Neural crest cell (in vitro differentiated cells): ENCODE results near the gene ZNF324. TPM values are rescaled to one million over a fixed set of nuclear protein-coding genes. Genes with fewer than 3 reads are reported as not detected.
"Not testable (repeated sequence)": the region's sequence is repeated elsewhere in the genome, so short reads cannot be mapped to it uniquely, and the experiment has no call there.

Experiments used
- DNase-seq: peaks from one replicate; pipeline ENCODE4 v3.0.0; 2021; ENCODE audit warnings: low read depth, mixed read lengths, low spot score
- H3K27ac Mint-ChIP-seq: one replicate; pipeline ENCODE4 v1.8.0; 2021; ENCODE audit warnings: mild to moderate bottlenecking, mixed read lengths; ENCODE audit not compliant: unreplicated experiment
- H3K27me3 Mint-ChIP-seq: 2 replicates; pipeline ENCODE4 v1.8.0; 2021; ENCODE audit warnings: low read depth, mild to moderate bottlenecking, mixed read lengths
- H3K36me3 Mint-ChIP-seq: 2 replicates; pipeline ENCODE4 v1.8.0; 2021; ENCODE audit warnings: low read depth, mild to moderate bottlenecking, mixed read lengths
- H3K4me1 Mint-ChIP-seq: 2 replicates; pipeline ENCODE4 v1.8.0; 2021; ENCODE audit warnings: mixed read lengths
- H3K4me3 Mint-ChIP-seq: one replicate; pipeline ENCODE4 v1.8.0; 2021; ENCODE audit warnings: mild to moderate bottlenecking, mixed read lengths
- H3K9me3 Mint-ChIP-seq: 2 replicates; pipeline ENCODE4 v1.8.0; 2021; ENCODE audit warnings: mixed read lengths
- CTCF ChIP-seq: fragments of 200-600 bp; sonication (generic); conservative IDR thresholded peaks from 2 replicates; pipeline ENCODE4 v1.5.0; 2021; ENCODE audit warnings: antibody characterized with exemption, mild to moderate bottlenecking
- total RNA-seq: library from RNA; stranded (reverse); gene quantifications from 2 replicates; pipeline ENCODE4 v1.2.1, GENCODE V29; 2021

Gene ZNF324
- total RNA-seq, 1 donor from 2014 or later: 18.8 TPM

- H3K9me3 Mint-ChIP-seq: no peaks in the 10 kb centered on the region
- no peak for DNase-seq
- H3K4me3 Mint-ChIP-seq: no peak overlapping the region
- H3K27ac Mint-ChIP-seq: no peak overlapping the region
- H3K27me3 Mint-ChIP-seq: no peaks in the 10 kb centered on the region
- no peak for TF ChIP-seq CTCF
- peaks cover 2% of the 10 kb centered on the region for H3K36me3 Mint-ChIP-seq
- H3K4me1 Mint-ChIP-seq: peaks cover 3% of the 10 kb centered on the region
Measured at GRCh38 chr19:58483776-58484175, 16.9 kb downstream of the ZNF324 start.

- not testable (repeated sequence) for H3K4me3 Mint-ChIP-seq, H3K4me1 Mint-ChIP-seq, DNase-seq, H3K9me3 Mint-ChIP-seq, H3K36me3 Mint-ChIP-seq, H3K27ac Mint-ChIP-seq, H3K27me3 Mint-ChIP-seq
- peak; percentile 28 for TF ChIP-seq CTCF
Measured at GRCh38 chr19:58484349-58484748, 17.5 kb downstream of the ZNF324 start.

GRCh38 chr19:58491393-58491792 lies 24.5 kb downstream of the ZNF324 start:
- H3K9me3 Mint-ChIP-seq: no peaks in the 10 kb centered on the region
- no peaks in the 10 kb centered on the region for H3K36me3 Mint-ChIP-seq
- H3K27ac Mint-ChIP-seq: no peak overlapping the region
- no peaks in the 10 kb centered on the region for H3K27me3 Mint-ChIP-seq
- H3K4me1 Mint-ChIP-seq: peaks cover 6% of the 10 kb centered on the region
- no peak for TF ChIP-seq CTCF
- DNase-seq: no peak
- H3K4me3 Mint-ChIP-seq: no peak overlapping the region

- no peak for DNase-seq
- H3K4me3 Mint-ChIP-seq: no peak overlapping the region
- no peaks in the 10 kb centered on the region for H3K9me3 Mint-ChIP-seq
- H3K27ac Mint-ChIP-seq: peak overlapping the region; percentile 16
- no peaks in the 10 kb centered on the region for H3K27me3 Mint-ChIP-seq
- TF ChIP-seq CTCF: no peak
- no peaks in the 10 kb centered on the region for H3K36me3 Mint-ChIP-seq
- H3K4me1 Mint-ChIP-seq: peaks cover 3% of the 10 kb centered on the region
Measured at GRCh38 chr19:58492265-58492664, 25.4 kb downstream of the ZNF324 start.

GRCh38 chr19:58497634-58498170 lies 30.8 kb downstream of the ZNF324 start:
- peak overlapping the region; percentile 54 for H3K4me3 Mint-ChIP-seq
- TF ChIP-seq CTCF: no peak
- peaks cover 6% of the 10 kb centered on the region for H3K36me3 Mint-ChIP-seq
- DNase-seq: no peak
- no peak overlapping the region for H3K27ac Mint-ChIP-seq
- peaks cover 12% of the 10 kb centered on the region for H3K9me3 Mint-ChIP-seq
- peaks cover 19% of the 10 kb centered on the region for H3K4me1 Mint-ChIP-seq
- H3K27me3 Mint-ChIP-seq: no peaks in the 10 kb centered on the region
